Mesodermal cell (in vitro differentiated cells): ENCODE data around the gene NR4A1. TPM values are rescaled to one million over a fixed set of nuclear protein-coding genes. Genes with fewer than 3 reads are reported as not detected.

Experiments
- H3K27ac ChIP-seq: 2 replicates; pipeline ENCODE4 v1.7.0; 2013; ENCODE audit warnings: mild to moderate bottlenecking, low read depth, low read length, moderate library complexity; ENCODE audit not compliant: severe bottlenecking
- H3K36me3 ChIP-seq: 2 replicates; pipeline ENCODE4 v1.7.1; 2013; ENCODE audit warnings: mild to moderate bottlenecking, low read length, moderate library complexity; ENCODE audit not compliant: control insufficient read depth, insufficient read depth
- H3K4me1 ChIP-seq: one replicate; pipeline ENCODE4 v1.7.1; 2013; ENCODE audit warnings: mild to moderate bottlenecking, low read length; ENCODE audit not compliant: insufficient read depth, control insufficient read depth, poor library complexity, severe bottlenecking
- H3K4me3 ChIP-seq: 2 replicates; pipeline ENCODE4 v1.7.0; 2013; ENCODE audit warnings: low read length, control low read depth, mild to moderate bottlenecking; ENCODE audit not compliant: insufficient read depth, poor library complexity, severe bottlenecking; ENCODE audit errors: extremely low read depth
- H3K9me3 ChIP-seq: 2 replicates; pipeline ENCODE4 v1.7.1; 2013; ENCODE audit warnings: mild to moderate bottlenecking, low read length, moderate library complexity; ENCODE audit not compliant: control insufficient read depth
- WGBS, 2 experiments: methylation state at CpG; one replicate each; pipeline ENCODE4 v1.1.5; 2013; ENCODE audit warnings: missing lambda C conversion rate in 2 of 2; ENCODE audit not compliant: insufficient coverage in 2 of 2; 5-methylcytosine and 5-hydroxymethylcytosine counted together
- polyA plus RNA-seq, 2 experiments: library from polyadenylated mRNA; stranded (reverse); fragments of 50-300 nt; gene quantifications; one replicate each; pipeline ENCODE4 v1.2.3, GENCODE V29; 2013

Gene NR4A1
- 22.2 TPM for polyA plus RNA-seq (2013, experiment 1 of 2)
- 21.0 TPM for polyA plus RNA-seq (2013, experiment 2 of 2)

GRCh38 chr12:52050758-52051541, at the start of gene NR4A1:
Gene NR4A1, plus strand, starts transcription at chr12:52051442. Its CDS starts 2,887 bp downstream, at chr12:52054329.
- Histone ChIP-seq H3K9me3 (no peaks in the 10 kb centered on the region), H3K4me1 (peaks cover 15% of the 10 kb centered on the region), H3K27ac (peak within 1 kb of the TSS; percentile 96), H3K36me3 (peaks cover 33% of the 10 kb centered on the region), H3K4me3 (peak within 1 kb of the TSS; percentile 46)
- 1% methylated on average over 56 to 64 of the region's 77 CpGs for WGBS, 2 experiments

- H3K4me1 ChIP-seq: peaks cover 3% of the 10 kb centered on the region
- H3K27ac ChIP-seq: no peak overlapping the region
- no peak overlapping the region for H3K4me3 ChIP-seq
- 92 to 96% methylated on average over 7 of the region's 8 CpGs for WGBS, 2 experiments
- H3K9me3 ChIP-seq: no peaks in the 10 kb centered on the region
- peaks cover 17% of the 10 kb centered on the region for H3K36me3 ChIP-seq
Observed at GRCh38 chr12:52003016-52003550, 48.2 kb upstream of the NR4A1 start.

GRCh38 chr12:52003591-52003990, 47.7 kb upstream of the NR4A1 start:
- Histone ChIP-seq H3K27ac (no peak overlapping the region), H3K4me3 (no peak overlapping the region)
- 95% methylated on average over 5 to 6 of the region's 6 CpGs for WGBS, 2 experiments

GRCh38 chr12:52004042-52004648, 47.1 kb upstream of the NR4A1 start:
- Histone ChIP-seq H3K27ac (peak overlapping the region; percentile 16), H3K36me3 (peaks cover 14% of the 10 kb centered on the region), H3K4me1 (peaks cover 8% of the 10 kb centered on the region), H3K4me3 (no peak overlapping the region), H3K9me3 (no peaks in the 10 kb centered on the region)
- WGBS, 2 experiments: 65 to 79% methylated on average over 4 of the region's 5 CpGs

More at GRCh38 chr12:52003591-52003990, 47.7 kb upstream of the NR4A1 start:
- Histone ChIP-seq H3K4me1 (peaks cover 3% of the 10 kb centered on the region), H3K36me3 (peaks cover 13% of the 10 kb centered on the region), H3K9me3 (no peaks in the 10 kb centered on the region)

- H3K4me1 ChIP-seq: peaks cover 20% of the 10 kb centered on the region
- WGBS, 2 experiments: 84 to 96% methylated on average over 7 to 8 of the region's 10 CpGs
- peaks cover 10% of the 10 kb centered on the region for H3K36me3 ChIP-seq
- no peak overlapping the region for H3K27ac ChIP-seq
- no peak overlapping the region for H3K4me3 ChIP-seq
- no peaks in the 10 kb centered on the region for H3K9me3 ChIP-seq
Observed at GRCh38 chr12:52005218-52005902, 45.9 kb upstream of the NR4A1 start.

GRCh38 chr12:52005903-52006703, 45.1 kb upstream of the NR4A1 start:
- H3K9me3 ChIP-seq: no peaks in the 10 kb centered on the region
- H3K36me3 ChIP-seq: peaks cover 11% of the 10 kb centered on the region
- 11 to 14% methylated on average over 17 to 20 of the region's 28 CpGs for WGBS, 2 experiments
- no peak overlapping the region for H3K27ac ChIP-seq
- H3K4me1 ChIP-seq: peaks cover 28% of the 10 kb centered on the region
- H3K4me3 ChIP-seq: peak overlapping the region; percentile 84

GRCh38 chr12:52006726-52007157, 44.5 kb upstream of the NR4A1 start, which contains the start of gene TAMALIN:
Gene TAMALIN, plus strand, starts transcription at chr12:52006946. Its CDS starts 74 bp downstream, at chr12:52007020.
- no peak within 1 kb of the TSS for H3K27ac ChIP-seq
- H3K36me3 ChIP-seq: peaks cover 18% of the 10 kb centered on the region
- no peaks in the 10 kb centered on the region for H3K9me3 ChIP-seq
- peak within 1 kb of the TSS; percentile 84 for H3K4me3 ChIP-seq
- WGBS, 2 experiments: 0 to 1% methylated on average over 40 to 47 of the region's 60 CpGs
- peaks cover 30% of the 10 kb centered on the region for H3K4me1 ChIP-seq

GRCh38 chr12:52007158-52007921, 43.9 kb upstream of the NR4A1 start:
- Histone ChIP-seq H3K27ac (no peak overlapping the region), H3K4me3 (peak overlapping the region; percentile 84)
- WGBS, 2 experiments: 1 to 3% methylated on average over 49 to 65 of the region's 72 CpGs

GRCh38 chr12:52007982-52008510, 43.2 kb upstream of the NR4A1 start:
- 40 to 69% methylated on average over 1 to 2 of the region's 5 CpGs for WGBS, 2 experiments
- H3K9me3 ChIP-seq: no peaks in the 10 kb centered on the region
- peak overlapping the region; percentile 84 for H3K4me3 ChIP-seq
- peaks cover 30% of the 10 kb centered on the region for H3K4me1 ChIP-seq
- H3K36me3 ChIP-seq: peaks cover 31% of the 10 kb centered on the region
- H3K27ac ChIP-seq: no peak overlapping the region

More at GRCh38 chr12:52007158-52007921, 43.9 kb upstream of the NR4A1 start:
- no peaks in the 10 kb centered on the region for H3K9me3 ChIP-seq
- H3K4me1 ChIP-seq: peaks cover 30% of the 10 kb centered on the region
- H3K36me3 ChIP-seq: peaks cover 24% of the 10 kb centered on the region
